Smooth muscle cell of bladder (primary cell): ENCODE data around the gene ORC4. TPM values are rescaled to one million over a fixed set of nuclear protein-coding genes. Genes with fewer than 3 reads are reported as not detected.

ENCODE experiments used
- total RNA-seq: library from RNA; depleted of rRNA; stranded (reverse); fragments of >200 nt; gene quantifications from 2 replicates; pipeline ENCODE4 v1.2.3, GENCODE V29; 2014

Gene ORC4
- total RNA-seq, result 18.8 and 23.2 TPM in 2 replicates

DNA sequence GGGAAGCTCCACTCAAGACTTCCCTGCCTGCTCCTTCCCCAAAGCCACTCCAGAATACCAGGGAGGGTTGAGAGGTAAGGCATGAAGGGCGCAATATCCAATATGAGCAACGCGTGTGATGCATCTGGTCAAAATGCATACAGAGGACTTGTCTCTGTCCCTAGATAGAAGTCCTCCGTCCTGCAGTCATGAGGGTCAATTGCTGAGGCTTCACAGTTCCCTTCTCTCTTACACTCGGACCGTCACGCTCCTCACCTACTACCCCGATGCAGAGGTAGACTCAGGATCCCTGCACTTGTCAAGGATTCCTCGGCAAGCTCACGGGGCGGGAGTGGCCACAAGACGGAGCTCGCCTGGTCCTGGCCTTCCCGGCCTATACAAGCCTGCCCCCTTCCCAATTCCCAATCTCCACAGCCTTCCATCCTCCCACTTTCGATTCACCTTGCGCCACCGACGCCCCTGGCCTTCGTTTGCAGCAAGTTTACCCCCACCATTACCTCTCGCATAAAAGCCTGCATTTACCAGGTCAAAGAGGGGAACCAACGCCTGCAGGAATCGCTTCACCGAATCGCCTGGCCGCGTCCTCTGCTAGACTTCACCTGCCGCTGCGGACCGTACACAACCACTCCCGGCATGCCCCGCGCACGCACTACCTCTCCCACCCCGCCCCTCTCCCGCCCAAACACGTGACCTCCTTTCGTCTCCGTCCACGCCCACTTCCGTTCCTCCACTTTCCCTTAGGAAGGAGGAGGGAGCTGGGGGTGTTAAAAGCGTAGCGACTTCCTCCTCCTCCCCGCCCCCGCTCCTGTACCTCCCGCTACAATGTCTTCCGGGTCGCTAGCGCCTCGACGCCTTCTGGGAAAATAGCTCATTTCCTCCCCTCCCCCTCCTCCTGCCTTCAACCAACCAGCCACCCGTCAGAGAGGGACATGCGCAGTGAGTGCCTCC lies at the start of gene ORC4:
ORC4 (minus strand) TSS at position 627 of the 948 bp plus-strand sequence. CDS start 44,779 bp downstream, outside the sequence.

DNA sequence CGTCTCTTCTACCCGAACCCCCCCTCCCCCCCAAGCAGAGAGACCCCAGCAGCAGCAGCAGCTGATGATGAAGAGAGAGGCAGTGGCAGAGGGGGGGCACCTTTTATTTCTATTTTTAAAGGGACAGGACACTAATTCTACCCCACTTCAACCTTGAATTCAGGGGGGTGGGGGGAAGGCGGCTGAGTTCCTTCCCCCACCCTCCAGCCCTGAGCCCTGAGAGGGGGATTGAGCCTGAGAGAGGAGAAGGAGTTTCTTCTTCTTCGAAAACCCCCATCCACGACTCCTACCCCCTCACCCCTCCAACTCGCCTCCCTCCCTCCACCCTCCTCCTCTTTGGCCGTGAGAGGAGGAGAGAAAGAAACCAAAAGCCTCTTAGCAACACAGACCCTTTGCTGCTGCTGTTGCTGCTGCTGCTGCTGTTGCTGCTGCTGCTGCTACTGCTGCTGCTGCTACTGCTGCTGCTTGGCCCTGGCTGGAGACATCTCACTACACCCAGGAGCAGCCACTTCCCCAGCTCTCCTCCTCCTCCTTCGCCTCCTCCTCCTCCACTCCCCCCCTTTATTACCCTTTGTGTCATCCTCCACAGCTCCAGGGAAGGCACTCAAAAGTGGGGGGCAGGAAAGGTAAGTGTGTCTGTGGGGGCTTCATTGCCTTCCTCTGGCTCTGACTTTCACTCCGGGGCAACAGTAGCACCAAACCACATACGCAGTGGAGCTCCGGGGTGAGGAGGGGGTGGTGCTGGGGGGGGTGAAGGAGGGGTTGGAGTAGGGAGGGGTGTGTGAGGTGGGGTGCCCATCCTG lies 723 bp upstream of the ORC4 start, which contains the start of gene MBD5:
MBD5 (plus strand) TSS at position 33 of the 803 bp plus-strand sequence.

Other genes with a start within 250 kb of the ORC4 start
- gene ACVR2A, start 175.7 kb downstream of the ORC4 start, total RNA-seq, result 38.0 and 81.8 TPM in 2 replicates
- gene MBD5, start 354 bp upstream of the ORC4 start, total RNA-seq, result 15.1 and 19.3 TPM in 2 replicates